SK-N-SH (cell line): ENCODE results near the gene OGFRL1. TPM values are rescaled to one million over a fixed set of nuclear protein-coding genes. Genes with fewer than 3 reads are reported as not detected.

Experiments
- CTCF ChIA-PET: fragments of 300-600, 350-600 bp; formaldehyde crosslinking; extraction: SDS; loops from one replicate; lab custom pipeline; 2021; lab: Yijun Ruan, JAX
- POLR2A ChIA-PET: fragments of 350-600 bp; sonication (Branson Sonifier 250); formaldehyde crosslinking; extraction: SDS; loops from one replicate; lab custom pipeline; 2020; ENCODE audit warnings: antibody characterized with exemption, inconsistent platforms; lab: Yijun Ruan, JAX
- DNase-seq: peaks from one replicate; pipeline ENCODE4 v3.0.0; 2012
- H2AFZ ChIP-seq: fragments of 200-600 bp; sonication (generic); 2 replicates; pipeline ENCODE4 v1.8.1; 2016; ENCODE audit warnings: antibody characterized with exemption, mild to moderate bottlenecking, low read depth
- H3F3A ChIP-seq: fragments of 200-600 bp; sonication (generic); replicated peaks from 2 replicates; pipeline ENCODE3; 2016; ENCODE audit warnings: antibody characterized with exemption, mild to moderate bottlenecking; ENCODE audit not compliant: insufficient read depth
- H3K27ac ChIP-seq, 2 experiments: fragments of 200-500 bp in 1 of 2; fragments of 200-600 bp in 1 of 2; sonication (Bioruptor generic) in 1 of 2; sonication (generic), shearing (Covaris generic) in 1 of 2; 2 replicates each; pipeline versions ENCODE4 v1.5.1 to v1.6.1; 2014 to 2016; ENCODE audit warnings: low read depth in 2 of 2, inconsistent platforms in 1 of 2, low read length in 1 of 2, mild to moderate bottlenecking in 1 of 2, mixed read lengths in 1 of 2
- H3K27me3 ChIP-seq: fragments of 200-600 bp; sonication (generic), shearing (Covaris generic); 2 replicates; pipeline ENCODE4 v1.6.1; 2016; ENCODE audit warnings: mixed run types; ENCODE audit not compliant: insufficient read depth
- H3K36me3 ChIP-seq, 2 experiments: fragments of 200-500 bp in 1 of 2; fragments of 200-600 bp in 1 of 2; sonication (Bioruptor generic) in 1 of 2; sonication (generic) in 1 of 2; replicated peaks in 1 of 2; 2 replicates each; pipeline versions ENCODE3 to v1.5.1; 2014 to 2016; ENCODE audit warnings: low read length in 1 of 2, mild to moderate bottlenecking in 1 of 2; ENCODE audit not compliant: insufficient read depth in 2 of 2, control insufficient read depth in 1 of 2
- H3K4me1 ChIP-seq, 2 experiments: fragments of 200-500 bp in 1 of 2; fragments of 200-600 bp in 1 of 2; sonication (Bioruptor generic) in 1 of 2; sonication (generic), shearing (Covaris generic) in 1 of 2; 2 replicates each; pipeline versions ENCODE4 v1.5.1 to v1.6.1; 2014 to 2016; ENCODE audit warnings: low read depth in 1 of 2, low read length in 1 of 2, mixed run types in 1 of 2; ENCODE audit not compliant: insufficient read depth in 2 of 2, control insufficient read depth in 1 of 2
- H3K4me2 ChIP-seq: fragments of 200-600 bp; sonication (generic), shearing (Covaris generic); 2 replicates; pipeline ENCODE4 v1.6.1; 2017; ENCODE audit warnings: mixed run types
- H3K4me3 ChIP-seq, 2 experiments: fragments of 200-500 bp in 1 of 2; fragments of 200-600 bp in 1 of 2; sonication (Bioruptor generic) in 1 of 2; sonication (generic), shearing (Covaris generic) in 1 of 2; 2 replicates each; pipeline versions ENCODE4 v1.5.1 to v1.8.1; 2014 to 2016; ENCODE audit warnings: low read depth in 2 of 2, inconsistent platforms in 1 of 2, low read length in 1 of 2, mild to moderate bottlenecking in 1 of 2, mixed read lengths in 1 of 2, moderate library complexity in 1 of 2
- H3K79me2 ChIP-seq: fragments of 200-600 bp; sonication (generic); 2 replicates; pipeline ENCODE4 v1.8.1; 2017; ENCODE audit warnings: mild to moderate bottlenecking; ENCODE audit not compliant: insufficient read depth
- H3K9ac ChIP-seq: fragments of 200-600 bp; sonication (generic); 2 replicates; pipeline ENCODE4 v1.6.1; 2017; ENCODE audit warnings: mixed run types
- H3K9me2 ChIP-seq: fragments of 200-600 bp; sonication (generic); 2 replicates; pipeline ENCODE4 v1.6.1; 2017; ENCODE audit warnings: mixed run types
- H3K9me3 ChIP-seq: fragments of 200-600 bp; sonication (generic); 2 replicates; pipeline ENCODE4 v1.6.1; 2017; ENCODE audit warnings: mixed run types, mild to moderate bottlenecking, moderate library complexity
- H4K20me1 ChIP-seq: fragments of 200-600 bp; sonication (generic); 2 replicates; pipeline ENCODE4 v1.6.1; 2017; ENCODE audit warnings: mild to moderate bottlenecking, mixed run types; ENCODE audit not compliant: insufficient read depth
- ELF1 ChIP-seq: IDR thresholded peaks from 2 replicates; pipeline ENCODE4 v1.4.0; 2012
- EP300 ChIP-seq, 2 experiments: IDR thresholded peaks; 2 replicates each; pipeline versions ENCODE4 v1.4.0 to v1.6.1; 2012; ENCODE audit warnings: borderline replicate concordance in 1 of 2, low read depth in 1 of 2, low read length in 1 of 2
- FOXJ3 ChIP-seq: sonication (generic); formaldehyde crosslinking; IDR thresholded peaks from 2 replicates; pipeline ENCODE4 v1.5.1; 2020; ENCODE audit warnings: mild to moderate bottlenecking, missing genetic modification reagents
- GABPA ChIP-seq: IDR thresholded peaks from 2 replicates; pipeline ENCODE4 v1.4.0; 2012; ENCODE audit warnings: low read depth, mild to moderate bottlenecking
- IRF3 ChIP-seq: fragments of 150-350 bp; IDR thresholded peaks from 2 replicates; pipeline ENCODE4 v1.6.1; 2016; ENCODE audit warnings: mild to moderate bottlenecking, low read depth, low read length
- MXI1 ChIP-seq: IDR thresholded peaks from 2 replicates; pipeline ENCODE4 v1.6.1; 2012; ENCODE audit warnings: mild to moderate bottlenecking, low read depth, low read length, improper control_type of control experiment
- NFIC ChIP-seq: IDR thresholded peaks from 2 replicates; pipeline ENCODE4 v1.4.0; 2012; ENCODE audit warnings: borderline replicate concordance
- NRF1 ChIP-seq: IDR thresholded peaks from 2 replicates; pipeline ENCODE4 v1.6.1; 2012; ENCODE audit warnings: low read depth, mild to moderate bottlenecking, low read length
- PBX3 ChIP-seq: IDR thresholded peaks from 2 replicates; pipeline ENCODE4; 2012
- POLR2AphosphoS5 ChIP-seq: IDR thresholded peaks from 2 replicates; pipeline ENCODE4 v1.6.1; 2012; ENCODE audit warnings: low read depth, low read length
- RCOR1 ChIP-seq: fragments of 150-350 bp; IDR thresholded peaks from 2 replicates; pipeline ENCODE4 v1.6.1; 2017; ENCODE audit warnings: antibody characterized with exemption, low read length
- SIN3A ChIP-seq: IDR thresholded peaks from 2 replicates; pipeline ENCODE4 v1.6.1; 2012; ENCODE audit warnings: low read depth, mild to moderate bottlenecking, low read length, moderate library complexity, borderline replicate concordance
- TCF12 ChIP-seq: IDR thresholded peaks from 2 replicates; pipeline ENCODE4 v1.4.0; 2012
- USF2 ChIP-seq: fragments of 150-350 bp; IDR thresholded peaks from 2 replicates; pipeline ENCODE4 v1.6.1; 2017; ENCODE audit warnings: antibody characterized with exemption, low read length, low read depth, borderline replicate concordance
- ZBTB33 ChIP-seq: IDR thresholded peaks from 2 replicates; pipeline ENCODE4 v1.4.0; 2012; ENCODE audit warnings: low read depth, borderline replicate concordance
- WGBS: methylation state at CpG from one replicate; pipeline ENCODE4 v1.1.6; 2017; ENCODE audit warnings: low lambda C conversion rate; 5-methylcytosine and 5-hydroxymethylcytosine counted together
- polyA plus RNA-seq, 3 experiments: library from polyadenylated mRNA; depleted of rRNA; stranded (reverse); fragments of >200 nt; gene quantifications; 2 replicates each; pipeline ENCODE4 v1.2.3, GENCODE V29; 2012

Gene OGFRL1
- polyA plus RNA-seq, 1 of the 3 experiments (the other 2 are of a cell fraction) = 2.4 TPM

GRCh38 chr6:71326611-71327010 is 38.0 kb downstream of the OGFRL1 start:
- Histone ChIP-seq H3K9me3 (no peaks in the 10 kb centered on the region), H4K20me1 (no peaks in the 10 kb centered on the region), H2AFZ (no peak overlapping the region), H3F3A (no peaks in the 10 kb centered on the region), H3K4me3 (no peak overlapping the region), H3K36me3 (no peaks in the 10 kb centered on the region), H3K4me2 (no peak overlapping the region), H3K9me2 (no peaks in the 10 kb centered on the region), H3K27ac (no peak overlapping the region), H3K27me3 (no peaks in the 10 kb centered on the region), H3K9ac (no peak overlapping the region), H3K4me1 (no peaks in the 10 kb centered on the region; a peak in 1 of 4 replicates), H3K79me2 (no peaks in the 10 kb centered on the region)
- ChIA-PET CTCF (interaction anchor here (1.4 kb wide), 1 partner anchor 27 kb away, joined by 3 read pairs; no protein-coding TSS in a partner anchor), POLR2A (no interaction called here)
- TF ChIP-seq MXI1 = no peak
- TF ChIP-seq EP300 (IDR thresholded peaks at IDR 0.05; ENCODE audit: borderline replicate concordance in 1 of 2, low read depth in 1 of 2, low read length in 1 of 2) = no peak
- TF ChIP-seq POLR2AphosphoS5 = no peak
- no peak for TF ChIP-seq NFIC
- TF ChIP-seq NRF1 = no peak
- TF ChIP-seq SIN3A = no peak
- no peak for TF ChIP-seq TCF12
- no peak for DNase-seq

- H3K27me3 ChIP-seq = no peaks in the 10 kb centered on the region
- TF ChIP-seq GABPA = no peak
- TF ChIP-seq ELF1 = no peak
- no peak for TF ChIP-seq USF2
- no peak for TF ChIP-seq RCOR1
- no peak for TF ChIP-seq FOXJ3 (CRISPR knock-in tag)
- no peak for TF ChIP-seq PBX3
- TF ChIP-seq ZBTB33 = no peak
- no peak for TF ChIP-seq IRF3
- no peak for TF ChIP-seq MXI1
- TF ChIP-seq EP300 (IDR thresholded peaks at IDR 0.05; ENCODE audit: borderline replicate concordance in 1 of 2, low read depth in 1 of 2, low read length in 1 of 2) = no peak
- H3K4me2 ChIP-seq = no peak overlapping the region
- no peak overlapping the region for H3K4me3 ChIP-seq
- no peaks in the 10 kb centered on the region for H3K36me3 ChIP-seq
- WGBS = 84% methylated on average over 3 of the region's 3 CpGs
- H3K79me2 ChIP-seq = no peaks in the 10 kb centered on the region
- H3K9me3 ChIP-seq = no peaks in the 10 kb centered on the region
- no peak for DNase-seq
- no peaks in the 10 kb centered on the region; a peak in 1 of 4 replicates for H3K4me1 ChIP-seq
- POLR2A ChIA-PET = no interaction called here
- H2AFZ ChIP-seq = no peak overlapping the region
- H3K9ac ChIP-seq = no peak overlapping the region
- no peaks in the 10 kb centered on the region for H3K9me2 ChIP-seq
- no peaks in the 10 kb centered on the region for H4K20me1 ChIP-seq
- CTCF ChIA-PET = interaction anchor here (1.3 kb wide), 1 partner anchor 140 kb away, joined by 6 read pairs; no protein-coding TSS in a partner anchor
- H3K27ac ChIP-seq = no peak overlapping the region
- H3F3A ChIP-seq = peaks cover 4% of the 10 kb centered on the region
Observed at GRCh38 chr6:71330501-71330900, 41.9 kb downstream of the OGFRL1 start.
